K562 (cell line): ENCODE measurements around the gene SYF2. TPM values are rescaled to one million over a fixed set of nuclear protein-coding genes. Genes with fewer than 3 reads are reported as not detected.

Source experiments
- BDP1 ChIP-seq: IDR thresholded peaks from 3 replicates; pipeline ENCODE4 v1.6.1; 2011; ENCODE audit not compliant: insufficient read length, insufficient read depth
- CCNT2 ChIP-seq: IDR thresholded peaks from 2 replicates; pipeline ENCODE4 v1.6.1; 2011; ENCODE audit warnings: borderline replicate concordance, low read depth, mild to moderate bottlenecking, moderate library complexity, mixed read lengths, low read length; ENCODE audit not compliant: insufficient read length; ENCODE audit errors: extremely low read depth
- CHD2 ChIP-seq: IDR thresholded peaks from 2 replicates; pipeline ENCODE4 v1.6.1; 2011; ENCODE audit warnings: low read depth, low read length
- CTBP1 ChIP-seq: fragments of 450-650 bp; IDR thresholded peaks from 2 replicates; pipeline ENCODE4 v1.6.1; 2016; ENCODE audit warnings: borderline replicate concordance
- E4F1 ChIP-seq: fragments of 250-450 bp; sonication (Bioruptor Pico); IDR thresholded peaks from 2 replicates; pipeline ENCODE4 v1.5.0; 2021; ENCODE audit warnings: mild to moderate bottlenecking, borderline replicate concordance
- GTF2A2 ChIP-seq: IDR thresholded peaks from 2 replicates; pipeline ENCODE4 v1.6.1; 2016; ENCODE audit warnings: mild to moderate bottlenecking, missing genetic modification characterization, missing compliant biosample characterization
- HLTF ChIP-seq: fragments of 450-650 bp; IDR thresholded peaks from 2 replicates; pipeline ENCODE4 v1.6.1; 2016
- NR0B1 ChIP-seq: fragments of 450-650 bp; IDR thresholded peaks from one replicate; pipeline ENCODE4 v1.6.1; 2018; ENCODE audit warnings: mild to moderate bottlenecking, moderate library complexity; ENCODE audit not compliant: partially characterized antibody
- SPI1 ChIP-seq: IDR thresholded peaks from 2 replicates; pipeline ENCODE4 v1.6.1; 2011; ENCODE audit warnings: low read depth, low read length, control low read depth, borderline replicate concordance
- STAT5A ChIP-seq: IDR thresholded peaks from 2 replicates; pipeline ENCODE4 v1.6.1; 2012; ENCODE audit warnings: low read length, inconsistent platforms, borderline replicate concordance
- TFE3 ChIP-seq: fragments of 450-650 bp; formaldehyde crosslinking; IDR thresholded peaks from 2 replicates; pipeline ENCODE4 v1.4.0; 2020; ENCODE audit warnings: mild to moderate bottlenecking, mixed read lengths
- ZBTB26 ChIP-seq: fragments of 450-650 bp; formaldehyde crosslinking; IDR thresholded peaks from 2 replicates; pipeline ENCODE4 v1.4.0; 2022; ENCODE audit warnings: missing genetic modification characterization
- ZNF253 ChIP-seq: fragments of 250-450 bp; sonication (Bioruptor Pico); conservative IDR thresholded peaks from 2 replicates; pipeline ENCODE4 v1.6.1; 2021; ENCODE audit warnings: mild to moderate bottlenecking
- ZNF395 ChIP-seq: fragments of 200-800 bp; sonication (Bioruptor generic); IDR thresholded peaks from 2 replicates; pipeline ENCODE4 v1.6.1; 2017; ENCODE audit warnings: missing genetic modification characterization, missing compliant biosample characterization
- ZNF398 ChIP-seq: fragments of 250-450 bp; sonication (Bioruptor Pico); IDR thresholded peaks from 2 replicates; pipeline ENCODE4 v1.8.0; 2021; ENCODE audit warnings: moderate library complexity, mild to moderate bottlenecking, inconsistent platforms
- ZNF76 ChIP-seq: fragments of 250-450 bp; sonication (Bioruptor Pico); IDR thresholded peaks from 2 replicates; pipeline ENCODE4 v1.4.0; 2020; ENCODE audit warnings: mild to moderate bottlenecking, moderate library complexity, borderline replicate concordance
- polyA plus RNA-seq, 8 experiments: library from polyadenylated mRNA; depleted of rRNA in 4 of 8; stranded (reverse) in 5 of 8; unstranded in 3 of 8; fragments of >200 nt; fragmentation: Nextera tagmentation in 2 of 8; fragmentation: Illumina TruSeq in 1 of 8; extraction: Ambion mirVana in 2 of 8; extraction: Trizol in 1 of 8; gene quantifications; 2 replicates each; pipeline versions ENCODE4 v1.2.1 to v1.2.3, GENCODE V29; 2011 to 2014; ENCODE audit warnings: inconsistent platforms in 1 of 8, missing spikeins in 1 of 8
- total RNA-seq, 7 experiments: library from RNA; depleted of rRNA in 6 of 7; stranded (reverse); fragments of >200 nt in 6 of 7; fragmentation: Illumina TruSeq in 2 of 7; extraction: Trizol in 2 of 7; gene quantifications; 2 replicates each; pipeline versions ENCODE4 v1.2.1 to v1.2.3, GENCODE V29; 2011 to 2021; ENCODE audit warnings: low replicate concordance in 1 of 7

SYF2 gene
- total and polyA plus RNA-seq, 9 of the 15 experiments (the other 6 are each of a cell fraction or from before 2014, with no cell fraction given): 20.9 to 69.0 (median 43.2) TPM

- TF ChIP-seq CTBP1 (peak; percentile 77), STAT5A (no peak), ZNF395 (CRISPR knock-in tag) (no peak), CHD2 (peak; percentile 52; the same call in 1 of the 2 replicates), TFE3 (CRISPR knock-in tag) (peak; percentile 84), CCNT2 (peak; percentile 75), ZNF253 (CRISPR knock-in tag) (no peak), NR0B1 (no peak), BDP1 (no peak), ZNF398 (no peak), GTF2A2 (tag) (no peak), E4F1 (CRISPR knock-in tag) (0 out of 2 replicates have a peak, but pooled peaks have one; percentile 62), ZNF76 (CRISPR knock-in tag) (no peak), HLTF (no peak), ZBTB26 (CRISPR knock-in tag) (no peak), SPI1 (no peak)
Measured at GRCh38 chr1:25232866-25233784, 823 bp upstream of the SYF2 start (continued).
